Activated CD8-positive, alpha-beta memory T cell treated with anti-CD3 and anti-CD28 coated beads for 48 hours (primary cell): Measurements from ENCODE around the gene RACK1.
A peak's percentile ranks its signal among the peaks of the same experiment; 100 is the strongest.

ENCODE experiments used
- DNase-seq, 3 experiments: peaks; one replicate each; pipeline ENCODE4 v3.0.0-alpha.2; 2020; ENCODE audit warnings: low read depth in 2 of 3, low spot score in 2 of 3

The RACK1 gene

DNA sequence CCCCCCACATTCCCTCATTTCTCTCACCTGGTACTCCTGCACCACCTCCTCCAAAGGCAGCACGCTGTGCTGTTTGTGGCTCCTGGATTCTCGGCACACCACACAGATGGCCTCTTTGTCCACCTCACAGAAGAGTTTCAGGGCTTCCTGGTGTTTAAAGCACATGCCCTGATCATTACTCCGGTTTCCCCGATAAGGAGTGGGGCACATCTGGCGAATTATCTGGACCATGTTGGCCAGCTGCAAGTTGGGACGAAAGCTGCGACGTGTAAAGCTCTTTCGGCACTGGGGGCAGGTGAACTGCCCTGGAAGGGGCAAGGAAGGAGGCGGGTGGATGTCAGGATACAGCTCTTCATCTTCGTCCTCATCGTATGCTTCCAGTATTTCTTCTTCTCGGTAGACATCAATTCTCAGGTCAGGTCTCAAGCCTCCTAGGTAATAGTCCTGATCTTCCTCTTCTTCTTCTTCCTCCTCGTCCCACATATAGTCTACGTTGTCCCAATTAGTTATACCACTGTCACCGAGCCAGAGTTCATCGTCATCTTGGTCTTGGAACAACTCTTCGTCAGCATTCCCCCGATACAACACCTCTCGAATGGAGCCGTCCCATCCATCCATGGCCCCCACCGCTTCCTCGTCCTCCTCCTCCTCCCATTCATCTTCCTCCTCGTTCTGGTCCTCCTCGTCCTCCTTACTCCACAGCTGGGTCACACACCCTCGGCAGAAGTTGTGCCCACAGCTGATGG is 16.4 kb upstream of the RACK1 start:
- no peak for DNase-seq

DNA sequence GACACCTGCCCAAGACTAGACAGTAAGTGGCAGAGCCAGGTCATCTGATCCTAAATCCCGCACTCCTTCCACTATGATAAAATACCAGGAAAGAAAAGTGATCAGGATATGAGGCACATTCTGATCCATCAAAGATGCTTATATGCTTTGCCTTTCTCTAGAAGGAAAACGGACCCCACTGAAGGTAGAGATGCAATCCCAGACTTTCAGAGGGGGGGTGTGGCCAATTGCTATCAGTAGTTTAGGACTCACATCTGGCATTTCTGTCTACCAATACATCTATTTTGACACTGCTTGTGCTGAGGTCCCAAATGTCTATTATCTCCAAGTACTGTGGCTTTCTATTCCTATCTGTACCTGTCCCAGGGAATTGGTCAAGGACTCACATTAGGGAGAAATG is 15.6 kb upstream of the RACK1 start:
- no peak for DNase-seq

DNA sequence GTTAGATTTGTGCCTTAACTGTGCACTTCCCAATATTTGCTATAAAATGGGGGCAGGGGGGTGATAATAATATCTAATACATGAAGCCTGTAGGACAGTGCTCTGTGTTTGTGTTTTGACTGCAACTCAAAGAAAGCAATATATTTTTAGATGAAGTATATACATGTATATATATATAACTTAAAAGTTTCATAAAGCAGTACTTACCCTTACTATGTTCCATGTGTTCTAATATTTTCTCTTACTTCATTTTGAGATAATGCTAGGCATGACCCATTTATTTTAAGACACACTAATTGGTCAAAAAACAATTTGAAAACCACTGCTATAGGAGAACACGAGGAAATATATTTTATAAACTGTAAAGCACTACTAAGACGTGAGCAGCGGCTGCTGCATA is 14.9 kb upstream of the RACK1 start:
- DNase-seq = no peak

DNA sequence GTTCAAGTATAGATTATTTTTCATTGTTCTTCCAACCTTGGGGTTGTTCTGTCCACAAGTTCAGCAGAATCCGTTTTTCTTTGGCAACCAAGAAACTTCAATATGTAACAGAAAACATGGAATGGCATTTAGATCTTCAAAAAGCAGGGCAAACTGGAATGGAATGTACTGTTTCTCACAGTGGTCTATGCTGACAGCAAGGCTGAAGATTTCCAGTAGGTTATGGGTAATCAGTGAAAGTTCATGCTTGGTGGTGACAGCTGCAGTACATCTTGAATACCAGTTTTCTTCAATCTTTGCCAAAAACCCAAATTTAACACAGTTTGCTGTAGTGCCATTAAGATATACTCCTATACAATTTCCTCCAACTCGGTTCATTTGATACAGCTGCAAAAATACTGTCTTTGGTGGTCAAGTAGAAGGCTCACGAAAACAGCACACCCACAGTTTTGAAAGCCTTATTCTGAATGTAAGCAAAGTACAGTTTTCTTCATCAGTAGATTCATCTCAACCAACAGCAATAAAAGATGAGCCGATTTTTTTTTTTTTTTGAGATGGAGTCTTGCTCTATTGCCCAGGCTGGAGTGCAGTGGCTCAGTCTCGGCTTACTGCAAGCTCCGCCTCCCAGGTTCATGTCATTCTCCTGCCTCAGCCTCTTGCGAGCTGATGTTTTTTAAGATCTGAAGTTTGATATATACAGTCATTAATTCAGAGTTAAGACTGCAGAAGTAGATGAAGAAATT is 12.3 kb upstream of the RACK1 start:
- no peak for DNase-seq

DNA sequence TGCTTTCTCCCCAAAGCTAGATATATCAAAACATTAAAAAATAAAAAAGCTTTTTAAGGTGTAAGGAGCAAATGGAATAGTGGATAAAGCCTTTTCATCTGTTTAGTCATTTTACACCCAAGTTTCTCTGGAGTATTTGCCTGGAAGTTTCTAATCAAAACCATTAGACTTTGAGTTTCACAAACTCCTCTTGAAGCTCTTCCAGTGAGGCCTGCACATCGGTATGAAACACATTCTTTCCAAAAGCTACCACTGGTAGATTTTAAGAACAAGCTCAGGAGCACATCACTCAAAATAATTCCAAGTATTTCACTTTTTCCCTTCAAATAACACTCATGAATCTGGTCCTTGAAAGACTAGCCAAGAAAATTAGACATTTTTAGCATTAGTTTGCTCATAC is 11.6 kb upstream of the RACK1 start:
- no peak for DNase-seq

DNA sequence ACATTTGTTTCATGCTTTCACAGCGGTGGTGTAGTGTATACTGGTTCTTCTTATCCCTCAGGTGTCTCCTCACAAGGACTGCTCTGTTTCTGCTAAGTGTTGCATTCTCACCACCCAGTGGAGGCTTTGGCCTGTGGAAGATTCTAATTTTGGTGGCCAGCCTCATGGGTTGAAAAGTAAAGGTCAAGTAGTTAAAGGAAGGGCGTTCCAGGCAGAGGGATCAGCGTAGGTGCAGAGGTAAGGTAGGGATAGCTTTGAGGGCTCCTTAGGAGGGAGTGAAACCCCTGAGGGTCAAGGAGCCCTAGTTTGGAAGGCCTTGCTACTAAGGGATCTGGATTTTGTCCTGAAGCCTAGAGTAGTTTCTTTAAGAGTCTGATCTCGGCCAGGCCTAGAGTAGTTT is 4.6 kb upstream of the RACK1 start:
- DNase-seq = no peak

DNA sequence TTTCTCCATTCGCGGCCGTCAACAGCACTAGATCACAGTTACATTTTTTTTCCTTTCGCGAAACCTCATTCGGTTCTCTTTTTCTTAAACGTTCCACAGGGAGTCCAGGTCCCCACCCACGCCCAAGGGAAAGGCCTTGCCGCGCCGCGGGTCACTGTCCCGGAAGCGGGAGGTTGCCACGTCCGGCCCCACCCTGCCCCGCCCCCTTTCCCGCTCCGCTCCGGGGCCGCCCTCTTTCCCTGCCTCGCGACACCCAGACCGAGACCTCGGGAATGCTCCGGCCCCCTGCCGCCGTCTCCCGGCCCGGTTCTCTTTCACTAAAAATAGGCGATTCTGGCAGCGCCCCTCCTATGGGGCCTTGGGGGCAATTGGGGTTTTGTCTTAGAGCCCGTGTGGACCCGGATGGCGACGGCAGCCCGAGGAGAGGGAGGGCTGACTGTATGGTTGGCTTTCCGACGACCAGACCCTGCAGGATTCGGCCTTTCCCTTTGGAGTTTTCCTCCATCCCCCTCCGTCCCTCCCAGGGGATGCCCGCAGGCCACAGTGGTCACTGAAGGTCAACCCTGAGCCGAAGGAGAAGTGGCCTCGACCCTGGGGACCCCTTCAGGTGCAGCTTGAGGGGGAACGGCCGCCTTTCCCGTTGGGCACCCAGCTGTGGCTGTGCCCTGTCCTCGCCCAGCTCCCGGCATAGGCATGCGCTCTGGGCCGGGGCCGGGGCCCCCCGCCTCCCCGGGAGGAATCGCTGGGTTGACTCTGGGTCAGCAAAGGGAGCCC is 2.8 kb upstream of the RACK1 start:
- peak in 1 of 3 experiments; percentile 76 for DNase-seq

DNA sequence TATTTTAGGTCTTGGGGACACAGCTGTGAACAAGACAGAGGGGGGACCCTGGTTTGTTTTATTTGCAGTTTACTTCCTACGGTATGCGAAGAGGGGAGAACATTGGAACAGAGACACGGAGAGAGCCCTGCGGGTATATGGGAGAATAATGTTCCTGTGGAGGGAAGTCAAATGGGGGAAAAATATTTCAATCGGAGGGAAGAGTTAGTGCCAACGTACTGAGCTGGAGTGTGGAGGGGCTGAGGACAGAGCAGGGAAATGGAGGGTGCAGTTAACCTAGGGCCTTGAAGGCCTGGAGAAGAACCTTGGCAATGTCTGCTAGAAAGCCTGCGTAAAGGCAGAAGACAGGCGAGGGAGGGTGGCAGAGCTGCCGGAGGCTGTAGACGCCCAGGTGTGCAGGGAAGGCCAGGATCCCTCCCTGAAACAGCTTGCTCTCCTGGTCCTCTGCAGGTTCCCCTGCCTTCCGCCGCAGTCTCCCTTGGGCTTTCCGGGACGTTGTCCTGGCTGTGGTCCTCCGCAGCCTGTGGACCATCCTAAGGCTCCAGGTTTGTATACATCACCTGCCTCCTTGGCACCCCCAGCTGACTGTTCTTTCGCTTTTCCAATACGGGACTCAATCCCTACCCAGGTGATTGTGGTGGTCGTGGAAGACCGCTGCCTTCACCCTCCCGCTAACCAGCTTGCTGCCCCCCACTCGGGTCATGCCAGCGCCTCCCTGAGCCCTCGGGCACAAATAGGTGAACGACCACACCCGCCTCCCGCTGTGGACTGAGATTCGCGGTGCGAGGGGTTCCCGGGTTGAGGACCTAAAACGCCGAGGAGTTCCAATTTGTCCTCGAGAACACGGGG is 1.9 kb upstream of the RACK1 start:
- no peak for DNase-seq

DNA sequence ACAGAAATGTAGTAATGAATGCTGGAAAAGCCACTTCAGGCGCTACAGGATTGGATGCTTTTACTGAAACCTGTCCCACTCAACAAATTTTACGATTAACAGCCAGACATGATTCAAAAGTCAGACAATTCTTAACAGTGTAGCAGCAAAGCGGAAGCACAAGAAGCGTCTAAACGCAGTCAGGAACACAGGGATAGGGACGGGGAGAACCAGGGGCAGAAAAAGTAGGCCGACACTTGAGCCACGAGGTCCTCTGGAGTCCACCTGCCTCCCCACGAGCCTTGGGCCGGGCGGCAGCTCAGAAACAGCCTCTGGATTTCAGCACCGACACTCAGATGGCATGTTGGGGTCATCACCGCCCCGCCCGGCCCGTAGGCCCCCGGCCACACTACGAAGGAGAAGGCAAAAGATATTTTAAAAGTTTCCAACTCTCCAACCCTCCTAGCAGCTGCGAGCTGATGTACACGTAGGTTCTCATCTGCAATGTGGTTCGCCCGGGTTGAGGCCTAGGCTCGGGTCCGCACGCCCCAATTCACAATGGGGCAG is 615 bp downstream of the RACK1 start:
- DNase-seq = no peak

DNA sequence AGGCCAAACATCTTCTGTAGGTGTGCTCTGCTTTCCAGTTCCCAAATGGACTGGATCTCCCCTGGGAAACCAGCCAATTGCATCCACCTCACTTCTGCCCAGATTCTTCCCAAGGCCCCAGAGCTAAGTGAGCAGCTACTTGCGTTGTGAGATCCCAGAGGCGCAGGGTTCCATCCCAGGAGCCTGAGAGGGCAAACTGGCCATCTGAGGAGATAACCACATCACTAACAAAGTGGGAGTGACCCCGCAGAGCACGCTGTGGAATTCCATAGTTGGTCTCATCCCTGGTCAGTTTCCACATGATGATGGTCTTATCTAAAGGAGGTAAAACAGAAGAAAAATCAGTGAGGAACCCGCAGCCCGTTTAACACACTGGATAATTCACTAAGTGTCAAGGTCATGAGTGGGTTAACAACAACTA is 1.7 kb downstream of the RACK1 start:
- DNase-seq = no peak

DNA sequence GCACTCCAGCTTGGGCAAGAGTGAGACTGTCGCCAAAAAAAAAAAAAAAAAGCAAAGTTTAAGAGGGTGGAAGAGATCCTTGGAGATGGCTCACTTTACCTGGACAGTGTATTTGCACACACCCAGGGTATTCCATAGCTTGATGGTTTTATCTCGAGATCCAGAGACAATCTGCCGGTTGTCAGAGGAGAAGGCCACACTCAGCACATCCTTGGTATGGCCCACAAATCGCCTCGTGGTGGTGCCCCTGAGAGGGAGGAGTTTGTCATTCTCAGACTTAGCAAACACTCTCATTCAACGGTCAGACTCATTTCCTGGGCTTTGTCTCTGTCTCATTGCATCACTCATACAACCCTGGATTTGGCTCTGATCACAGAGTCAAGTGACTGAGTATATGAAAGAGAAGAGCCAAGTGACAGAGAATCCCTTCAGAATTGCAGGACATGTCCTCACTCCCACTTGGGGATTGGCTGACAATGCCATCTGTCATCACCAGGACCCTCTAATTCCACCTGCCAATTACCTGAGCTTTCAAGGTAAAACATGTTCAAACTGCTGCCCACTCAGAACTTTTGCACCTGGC is 2.2 kb downstream of the RACK1 start:
- DNase-seq = no peak

DNA sequence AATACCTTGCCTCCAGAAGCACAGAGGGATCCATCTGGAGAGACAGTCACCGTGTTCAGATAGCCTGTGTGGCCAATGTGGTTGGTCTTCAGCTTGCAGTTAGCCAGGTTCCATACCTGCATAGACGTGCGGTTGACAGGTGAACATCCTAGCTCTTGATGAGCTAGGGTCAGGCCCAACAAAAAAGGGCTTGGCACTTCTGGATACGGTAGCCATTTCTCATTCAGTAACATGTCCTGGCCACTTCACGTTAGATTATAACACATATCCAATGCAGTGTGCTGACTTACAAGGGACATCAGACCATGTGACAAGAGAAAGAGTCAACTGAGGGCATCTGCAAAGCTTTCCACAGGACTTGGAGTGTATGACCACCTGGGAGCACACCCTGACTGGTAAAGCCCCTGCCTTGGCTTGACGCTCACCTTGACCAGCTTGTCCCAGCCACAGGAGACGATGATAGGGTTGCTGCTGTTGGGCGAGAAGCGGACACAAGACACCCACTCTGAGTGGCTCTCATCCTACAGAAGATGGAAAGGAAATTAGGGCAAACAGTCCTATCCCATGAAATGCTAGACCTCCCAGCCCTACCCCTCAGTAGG is 4.5 kb downstream of the RACK1 start:
- no peak for DNase-seq

DNA sequence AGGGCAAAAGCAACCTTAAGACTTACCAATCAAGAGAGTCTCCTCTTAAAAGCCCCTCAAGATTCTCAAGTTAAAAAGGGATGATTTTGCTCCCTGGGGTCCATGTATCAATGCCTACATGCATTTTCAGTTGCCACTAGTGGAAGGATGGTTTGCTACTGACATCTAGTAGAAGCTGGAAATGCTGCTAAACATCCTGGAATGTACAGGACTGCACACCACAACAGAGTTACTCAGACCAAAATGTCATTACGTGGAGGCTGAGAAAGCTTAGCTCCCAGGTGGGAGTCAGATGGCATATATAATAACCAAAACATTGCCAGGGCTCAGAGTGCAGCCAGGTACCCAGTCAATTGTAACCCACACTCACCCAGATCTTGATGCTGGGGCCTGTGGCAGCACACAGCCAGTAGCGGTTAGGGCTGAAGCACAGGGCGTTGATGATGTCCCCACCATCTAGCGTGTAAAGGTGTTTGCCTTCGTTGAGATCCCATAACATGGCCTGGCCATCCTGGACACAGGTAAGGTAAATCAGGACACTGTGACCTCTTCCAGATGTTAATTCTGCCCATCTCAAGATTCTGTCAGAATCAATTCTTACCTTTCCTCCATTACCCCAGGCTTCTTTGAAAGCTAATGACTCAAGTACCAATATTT is 5.8 kb downstream of the RACK1 start:
- no peak for DNase-seq

DNA sequence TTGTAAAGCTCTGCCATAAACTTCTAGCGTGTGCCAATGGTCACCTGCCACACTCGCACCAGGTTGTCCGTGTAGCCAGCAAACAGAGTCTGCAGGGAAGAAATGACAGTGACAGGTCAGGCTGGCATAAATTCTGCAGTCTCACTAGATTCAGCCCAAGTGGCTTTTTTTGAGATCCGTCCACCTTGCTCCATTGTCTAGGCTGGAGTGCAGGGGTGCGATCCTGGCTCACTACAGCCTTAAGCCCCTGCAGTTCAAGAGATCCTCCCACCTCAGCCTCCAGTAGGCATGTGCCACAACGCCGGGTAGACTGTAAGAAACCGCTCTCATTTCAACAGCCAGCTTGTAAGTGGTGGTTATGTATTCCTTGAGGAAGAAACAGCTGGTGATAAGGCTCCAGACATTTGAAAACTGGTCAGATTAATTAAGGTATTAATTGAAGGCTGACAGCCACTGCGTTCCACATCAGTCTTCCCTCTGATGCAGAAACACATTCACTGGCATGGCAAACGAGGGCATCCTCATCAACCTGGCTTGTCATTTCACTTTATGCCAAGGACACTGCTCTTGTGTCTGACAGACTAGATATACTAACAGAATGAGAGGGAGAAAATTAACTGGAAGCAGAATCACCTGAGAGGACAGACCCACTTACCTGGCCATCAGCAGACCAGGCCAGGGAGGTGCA is 6.6 kb downstream of the RACK1 start:
- DNase-seq = no peak

DNA sequence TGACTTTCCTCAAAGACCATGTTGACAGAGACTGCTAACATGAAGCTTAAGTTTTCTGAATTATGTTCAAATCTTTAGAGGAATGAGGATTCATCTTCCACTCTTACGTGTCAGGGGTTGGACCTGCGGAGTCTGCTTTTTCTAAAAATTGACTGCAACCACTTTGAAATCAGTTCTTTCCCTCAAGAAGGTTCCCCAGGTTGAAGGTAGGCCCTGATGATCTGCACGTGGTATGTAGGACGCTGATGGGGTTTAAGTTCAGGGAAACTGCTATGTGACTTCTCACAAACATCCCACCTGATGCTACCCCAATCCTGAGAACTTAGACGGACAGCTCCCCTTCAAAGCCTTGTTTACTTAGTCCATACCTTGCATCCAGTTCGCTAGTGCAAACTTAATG is 7.2 kb downstream of the RACK1 start:
- DNase-seq = no peak

DNA sequence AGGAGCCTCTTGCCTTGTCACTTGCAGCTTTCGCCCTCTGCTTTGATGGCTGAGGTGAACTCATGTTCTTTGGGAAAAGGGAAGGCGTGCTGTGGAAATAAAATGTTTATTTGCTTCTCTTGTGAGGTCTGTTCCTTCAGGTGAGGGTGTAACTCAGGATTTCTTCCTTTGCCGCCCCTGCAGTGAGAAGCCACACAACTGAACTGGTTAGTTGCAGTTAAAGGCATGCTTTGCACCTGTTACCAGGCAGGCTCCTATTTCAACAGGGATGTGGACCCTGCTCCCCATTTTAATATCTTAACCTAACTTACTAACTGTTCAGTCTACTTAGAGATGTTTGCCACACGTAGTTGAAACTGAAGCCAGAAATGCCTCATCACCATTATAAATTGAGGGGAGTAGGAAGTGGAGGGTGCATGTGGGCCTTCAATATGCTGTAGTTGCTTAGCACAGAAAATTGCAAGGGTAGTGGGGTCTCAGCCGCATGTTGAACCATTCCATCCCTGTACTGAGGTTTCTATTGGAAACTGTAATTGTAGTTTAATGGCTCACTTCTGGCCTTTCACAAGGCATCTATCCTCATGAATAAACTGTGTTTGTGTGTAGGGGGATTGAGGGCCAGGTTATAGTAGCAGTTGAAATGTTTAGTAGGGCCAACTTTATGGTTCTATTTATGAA is 7.9 kb downstream of the RACK1 start:
- no peak for DNase-seq

DNA sequence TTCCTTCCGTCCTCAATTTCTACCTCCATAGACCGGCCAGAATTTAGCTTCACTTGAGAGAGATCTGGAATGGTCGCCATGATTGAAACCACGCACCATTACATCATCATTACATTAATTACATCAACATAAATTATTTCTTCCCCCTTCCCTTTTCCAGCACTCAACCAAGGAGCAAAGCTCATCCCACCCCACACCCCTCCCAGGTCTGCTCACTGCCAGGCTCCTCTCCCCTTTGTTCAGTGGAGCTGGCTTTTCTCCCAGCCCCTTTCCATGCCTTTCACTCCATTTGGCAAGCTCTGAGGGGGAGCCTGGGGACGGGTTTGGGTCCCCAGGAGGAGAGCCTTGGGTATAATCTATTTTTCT is 8.4 kb downstream of the RACK1 start:
- no peak for DNase-seq
